WERI-Rb-1 (cell line): ENCODE measurements around the gene TRIM2.

ENCODE experiments used
- DNase-seq: peaks from one replicate; pipeline ENCODE4 v3.0.0-alpha.2; 2020
- H3K27ac ChIP-seq: fragments of 250-450 bp; sonication (Bioruptor Pico); 2 replicates; pipeline ENCODE4 v1.5.1; 2020; ENCODE audit warnings: mild to moderate bottlenecking, moderate library complexity
- H3K27me3 ChIP-seq: fragments of 250-450 bp; sonication (Bioruptor Pico); 2 replicates; pipeline ENCODE4 v1.5.1; 2021; ENCODE audit warnings: mild to moderate bottlenecking, low read depth, moderate library complexity; ENCODE audit not compliant: insufficient read depth, severe bottlenecking
- H3K36me3 ChIP-seq: fragments of 250-450 bp; sonication (Bioruptor Pico); 2 replicates; pipeline ENCODE4 v1.5.1; 2020; ENCODE audit warnings: mild to moderate bottlenecking, moderate library complexity
- H3K4me3 ChIP-seq: 2 replicates; pipeline ENCODE4 v1.5.1; 2011; ENCODE audit warnings: low read depth, mild to moderate bottlenecking, control low read depth, low read length
- H3K9me3 ChIP-seq: fragments of 250-450 bp; sonication (Bioruptor Pico); 2 replicates; pipeline ENCODE4 v1.5.1; 2021; ENCODE audit warnings: mild to moderate bottlenecking, moderate library complexity; ENCODE audit not compliant: severe bottlenecking
- TF ChIP-seq, protein P1 (sequence below): IDR thresholded peaks from 2 replicates; pipeline ENCODE4 v1.5.1; 2011; ENCODE audit warnings: low read depth, mild to moderate bottlenecking, control low read depth, inconsistent platforms, low read length

TRIM2 gene

DNA sequence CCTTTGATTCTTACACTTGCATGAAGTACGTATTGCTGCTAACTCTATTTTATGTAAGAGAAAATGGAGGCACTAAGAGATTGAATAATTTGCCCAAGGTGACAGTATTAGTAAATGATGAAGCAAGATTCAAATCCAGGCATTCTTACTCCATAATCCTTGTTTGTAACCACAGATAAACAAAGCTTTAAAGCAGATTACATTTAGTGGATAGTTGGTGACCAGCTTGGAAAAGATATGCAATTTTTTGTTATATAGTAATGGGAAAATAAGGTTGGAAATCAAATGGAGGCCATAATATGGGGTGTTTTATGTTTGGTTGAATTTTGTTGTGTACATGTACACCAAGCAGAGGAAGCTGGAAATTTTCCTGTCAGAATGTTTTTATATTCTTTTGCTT is 171.1 kb downstream of the TRIM2 start:
- no peaks in the 10 kb centered on the region for H3K27me3 ChIP-seq
- no peak overlapping the region for H3K27ac ChIP-seq
- TF ChIP-seq, protein P1, sequence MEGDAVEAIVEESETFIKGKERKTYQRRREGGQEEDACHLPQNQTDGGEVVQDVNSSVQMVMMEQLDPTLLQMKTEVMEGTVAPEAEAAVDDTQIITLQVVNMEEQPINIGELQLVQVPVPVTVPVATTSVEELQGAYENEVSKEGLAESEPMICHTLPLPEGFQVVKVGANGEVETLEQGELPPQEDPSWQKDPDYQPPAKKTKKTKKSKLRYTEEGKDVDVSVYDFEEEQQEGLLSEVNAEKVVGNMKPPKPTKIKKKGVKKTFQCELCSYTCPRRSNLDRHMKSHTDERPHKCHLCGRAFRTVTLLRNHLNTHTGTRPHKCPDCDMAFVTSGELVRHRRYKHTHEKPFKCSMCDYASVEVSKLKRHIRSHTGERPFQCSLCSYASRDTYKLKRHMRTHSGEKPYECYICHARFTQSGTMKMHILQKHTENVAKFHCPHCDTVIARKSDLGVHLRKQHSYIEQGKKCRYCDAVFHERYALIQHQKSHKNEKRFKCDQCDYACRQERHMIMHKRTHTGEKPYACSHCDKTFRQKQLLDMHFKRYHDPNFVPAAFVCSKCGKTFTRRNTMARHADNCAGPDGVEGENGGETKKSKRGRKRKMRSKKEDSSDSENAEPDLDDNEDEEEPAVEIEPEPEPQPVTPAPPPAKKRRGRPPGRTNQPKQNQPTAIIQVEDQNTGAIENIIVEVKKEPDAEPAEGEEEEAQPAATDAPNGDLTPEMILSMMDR, result no peak
- peaks cover 3% of the 10 kb centered on the region for H3K36me3 ChIP-seq
- H3K9me3 ChIP-seq, result peaks cover 4% of the 10 kb centered on the region
- no peak for DNase-seq
- H3K4me3 ChIP-seq, result no peak overlapping the region

DNA sequence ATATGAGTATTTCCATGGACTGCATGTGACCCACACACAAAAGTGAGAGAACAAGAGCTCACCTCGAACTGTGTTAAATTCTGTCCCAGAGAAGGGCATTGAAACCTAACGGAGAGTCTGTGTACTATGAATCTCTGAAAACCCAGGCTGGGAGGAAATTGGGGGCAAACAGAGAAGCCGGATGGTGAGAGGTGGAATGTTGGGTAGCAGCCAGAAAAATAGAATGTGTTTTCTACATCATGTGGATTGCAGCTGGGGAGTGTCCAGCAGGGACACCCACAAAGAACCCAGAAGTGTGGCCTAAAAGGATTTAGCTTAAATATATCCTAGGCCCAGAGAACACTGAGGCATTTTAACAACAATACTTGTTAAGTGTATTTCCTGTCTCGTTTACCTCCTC is 178.9 kb downstream of the TRIM2 start:
- H3K36me3 ChIP-seq, result no peaks in the 10 kb centered on the region
- no peaks in the 10 kb centered on the region for H3K27me3 ChIP-seq
- H3K27ac ChIP-seq, result no peak overlapping the region
- no peak overlapping the region for H3K4me3 ChIP-seq
- TF ChIP-seq, protein P1, result no peak
- no peaks in the 10 kb centered on the region for H3K9me3 ChIP-seq
- DNase-seq, result no peak

DNA sequence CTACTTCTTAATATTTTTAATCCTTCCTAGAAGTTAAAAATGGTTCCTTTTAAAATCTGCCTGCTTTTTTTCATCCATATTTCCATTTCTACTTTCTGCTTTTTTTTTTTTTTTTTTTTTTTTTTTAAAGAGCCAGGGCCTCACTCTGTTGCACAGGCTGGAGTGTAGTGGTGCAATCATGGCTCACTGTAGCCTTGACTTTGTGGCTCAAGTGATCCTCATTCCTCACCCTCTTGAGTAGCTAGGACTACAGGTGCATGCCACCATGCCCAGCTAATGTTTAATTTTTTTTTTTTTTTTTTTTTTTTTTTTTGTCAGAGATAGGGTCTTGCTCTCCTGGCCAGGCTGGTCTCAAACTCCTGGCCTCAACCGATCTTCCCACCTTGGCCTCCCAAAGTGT is 179.9 kb downstream of the TRIM2 start:
- TF ChIP-seq, protein P1, result no peak
- Histone ChIP-seq H3K9me3 (no peaks in the 10 kb centered on the region), H3K27ac (no peak overlapping the region), H3K36me3 (no peaks in the 10 kb centered on the region), H3K4me3 (no peak overlapping the region), H3K27me3 (no peaks in the 10 kb centered on the region)
- no peak for DNase-seq

DNA sequence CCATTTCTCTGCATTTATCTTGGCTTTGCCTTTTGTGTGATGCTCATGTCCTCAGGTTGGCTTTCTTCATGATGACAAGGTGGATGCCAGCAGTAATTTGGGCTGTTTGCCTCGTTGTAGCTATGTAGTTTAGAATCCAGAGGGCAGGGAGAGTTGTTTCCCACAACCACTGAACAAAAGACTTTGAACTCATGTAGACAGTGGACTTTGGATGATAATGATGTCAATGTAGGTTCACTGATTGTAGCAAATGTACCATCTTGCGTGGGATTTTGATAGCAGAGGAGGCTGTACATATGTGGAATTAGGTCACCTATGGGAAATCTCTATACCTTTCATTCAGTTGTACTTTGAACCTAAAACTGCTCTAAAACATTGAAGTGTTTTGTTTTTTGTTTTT is 181.5 kb downstream of the TRIM2 start:
- no peak for DNase-seq
- Histone ChIP-seq H3K4me3 (no peak overlapping the region), H3K27ac (no peak overlapping the region), H3K9me3 (no peaks in the 10 kb centered on the region), H3K27me3 (no peaks in the 10 kb centered on the region), H3K36me3 (no peaks in the 10 kb centered on the region)
- TF ChIP-seq, protein P1, result no peak

DNA sequence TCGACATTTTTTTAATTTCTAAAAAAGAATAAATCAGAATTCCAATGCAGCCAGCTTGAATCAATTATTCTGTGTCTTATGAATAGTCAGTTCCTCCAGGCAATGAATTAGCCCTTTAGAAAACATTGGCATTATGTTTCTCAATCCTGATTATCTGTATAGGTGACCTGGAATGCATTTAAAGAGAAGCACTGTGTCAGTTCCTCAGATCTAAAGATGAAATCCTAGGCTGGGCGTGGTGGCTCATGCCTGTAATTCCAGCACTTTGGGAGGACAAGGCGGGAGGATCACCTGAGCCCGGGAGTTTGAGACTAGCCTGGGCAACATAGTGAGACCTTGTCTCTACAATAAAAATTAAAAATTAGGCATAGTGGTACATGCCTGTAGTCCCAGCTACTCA is 183.7 kb downstream of the TRIM2 start:
- Histone ChIP-seq H3K4me3 (no peak overlapping the region), H3K27me3 (no peaks in the 10 kb centered on the region), H3K36me3 (no peaks in the 10 kb centered on the region), H3K27ac (no peak overlapping the region), H3K9me3 (no peaks in the 10 kb centered on the region)
- TF ChIP-seq, protein P1, result no peak
- DNase-seq, result no peak
